Heart right ventricle (tissue), 16 donors: ENCODE results near the gene MESP2. TPM values are rescaled to one million over a fixed set of nuclear protein-coding genes. Genes with fewer than 3 reads are reported as not detected.
"Not testable (repeated sequence)": the region's sequence is repeated elsewhere in the genome, so short reads cannot be mapped to it uniquely, and the experiment has no call there.

ENCODE experiments used
- ATAC-seq, 8 donors: fragments of 200-7000 bp; cut with Tn5 transposase; one replicate each; pipeline ENCODE4 v1.9.1; 2020; ENCODE audit warnings: mild to moderate bottlenecking in 8 of 8, moderate library complexity in 8 of 8, moderate number of reproducible peaks in 1 of 8
- DNase-seq, 2 donors: peaks; one replicate each; pipeline ENCODE4 v3.0.0-alpha.2; 2020
- H3K27ac ChIP-seq, 10 donors: fragments of 200-600 bp; sonication (generic) in 2 of 10; one replicate each; pipeline versions ENCODE4 v1.5.0 to v1.8.0; 2020 to 2022; ENCODE audit warnings: mild to moderate bottlenecking in 3 of 10
- H3K27me3 ChIP-seq, 7 donors: fragments of 200-600 bp; one replicate each; pipeline ENCODE4 v1.8.0; 2021 to 2022; ENCODE audit warnings: mild to moderate bottlenecking in 2 of 7
- H3K36me3 ChIP-seq, 9 donors: fragments of 200-600 bp; sonication (generic) in 1 of 9; one replicate each; pipeline versions ENCODE4 v1.5.0 to v1.8.0; 2020 to 2022; ENCODE audit warnings: mild to moderate bottlenecking in 2 of 9
- H3K4me1 ChIP-seq, 9 donors: fragments of 200-600 bp; sonication (generic) in 1 of 9; one replicate each; pipeline versions ENCODE4 v1.5.0 to v1.8.0; 2020 to 2022; ENCODE audit warnings: mild to moderate bottlenecking in 4 of 9
- H3K4me3 ChIP-seq, 10 donors: fragments of 200-600 bp; sonication (generic) in 2 of 10; one replicate each; pipeline versions ENCODE4 v1.5.0 to v1.8.0; 2020 to 2022; ENCODE audit warnings: mild to moderate bottlenecking in 7 of 10, moderate library complexity in 2 of 10
- H3K9me3 ChIP-seq, 11 donors: fragments of 200-600 bp in 10 of 11; sonication (generic) in 2 of 11; one replicate each; pipeline versions ENCODE4 v1.5.0 to v1.8.0; 2013 to 2022; ENCODE audit warnings: mild to moderate bottlenecking in 2 of 11, control low read depth in 1 of 11, moderate library complexity in 1 of 11
- WGBS, 2 donors: extraction: QIAGEN DNeasy Blood & Tissue Kit; methylation state at CpG; one replicate each; pipeline ENCODE4 v1.1.7; 2013; ENCODE audit warnings: inconsistent platforms in 1 of 2; 5-methylcytosine and 5-hydroxymethylcytosine counted together
- intact Hi-C, 10 donors: fragments of 100-400 bp; cut with DNase I; formaldehyde crosslinking; loops; one replicate each; pipeline versions ENCODE4 v1.11.1 to v1.14.2; 2022
- polyA plus RNA-seq, 2 donors: library from polyadenylated mRNA; stranded (reverse); fragments of 200-250 nt; gene quantifications; one replicate each; pipeline ENCODE4 v1.2.3, GENCODE V29; 2013
- total RNA-seq, 10 donors: library from RNA; stranded (reverse); fragmentation: NEBNext Ultra II Directional in 3 of 10; extraction: Animal tissue kit (Norgen Biotek cat#: 25700) in 3 of 10; gene quantifications; one replicate each; pipeline versions ENCODE4 v1.2.1 to v1.2.4, GENCODE V29; 2021 to 2023
- TF ChIP-seq, protein P1 (sequence below), 9 donors: fragments of 200-600 bp; sonication (generic) in 2 of 9; IDR thresholded peaks; one replicate each; pipeline versions ENCODE4 v1.5.0 to v1.8.0; 2021 to 2022; ENCODE audit warnings: antibody characterized with exemption in 9 of 9, mild to moderate bottlenecking in 5 of 9, moderate library complexity in 1 of 9
- donor health status: Arrhythmogenic right ventricular cardiomyopathy.
- donor health status: ischemic (EF 13 %, LVEDD 7.1; RV severe dilation, severe dysfunction).
- donor health status: healthy with polysubstance abuse.
- donor health status: DM: no; HTN: yes; CAD: no.
- donor health status: DM: no; HTN: no; CAD: no.
- donor health status: ischemic (EF 25% LVEDD 6.9; RV normal size, moderate dysfunction).
- donor health status: ischemic (EF 25% LVEDD 5.7; RV mildly dilated, moderate dysfunction).
- donor health status: healthy.
- donor health status: DM: yes; HTN: yes; CAD: no.
- donor health status: Ischemic cardiomyopathy.
- donor health status: ischemic (EF 35%, LVEDD 5.7; RV mildly dilated, moderate dysfunction).
- donor health status: nonischemic (EF 11% LVEDD 7.7; RV severe dilation, severe dysfunction).
- donor health status: DM: yes; HTN: yes; CAD: no.
- donor health status: PGD.
- donor health status: ischemic (EF 29% LVEDD 5.4; RV normal size, mild dysfunction).
- donor health status: nonischemic (EF 23%, LVEDD 6.1; RV moderate dilation, normal function).

Gene MESP2
- total and polyA plus RNA-seq, 12 donors, result 0.04 to 0.73 (median 0.32) TPM; not detected in 5

DNA sequence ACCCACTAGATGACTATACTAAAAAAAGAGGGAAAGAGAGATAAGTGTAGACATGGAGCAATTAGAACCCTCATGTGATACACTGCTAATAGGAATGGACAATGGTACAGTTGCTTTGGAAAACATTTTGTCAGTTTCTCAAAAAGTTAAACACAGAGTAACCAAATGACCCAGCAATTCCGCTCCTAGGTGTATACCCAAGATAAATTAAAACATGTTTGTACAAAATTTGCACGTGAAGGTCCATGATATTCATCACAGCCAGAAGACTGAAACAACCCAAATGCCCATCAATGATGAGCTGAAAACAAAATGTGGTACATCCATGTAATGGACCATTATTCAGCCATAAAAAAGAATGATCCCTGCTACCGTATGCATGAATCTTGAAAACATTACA is 11.8 kb downstream of the MESP2 start:
- Histone ChIP-seq H3K27me3 (no peaks in the 10 kb centered on the region), H3K36me3 (peaks cover 0 to 74% (median 0%) of the 10 kb centered on the region in 9 donors), H3K4me3 (no peak overlapping the region), H3K27ac (no peak overlapping the region), H3K4me1 (no peaks in the 10 kb centered on the region), H3K9me3 (peaks cover 0 to 25% (median 4%) of the 10 kb centered on the region in 11 donors)
- intact Hi-C loops, result no loop called here
- DNase-seq (no peak), ATAC-seq (no peak)
- TF ChIP-seq, protein P1, sequence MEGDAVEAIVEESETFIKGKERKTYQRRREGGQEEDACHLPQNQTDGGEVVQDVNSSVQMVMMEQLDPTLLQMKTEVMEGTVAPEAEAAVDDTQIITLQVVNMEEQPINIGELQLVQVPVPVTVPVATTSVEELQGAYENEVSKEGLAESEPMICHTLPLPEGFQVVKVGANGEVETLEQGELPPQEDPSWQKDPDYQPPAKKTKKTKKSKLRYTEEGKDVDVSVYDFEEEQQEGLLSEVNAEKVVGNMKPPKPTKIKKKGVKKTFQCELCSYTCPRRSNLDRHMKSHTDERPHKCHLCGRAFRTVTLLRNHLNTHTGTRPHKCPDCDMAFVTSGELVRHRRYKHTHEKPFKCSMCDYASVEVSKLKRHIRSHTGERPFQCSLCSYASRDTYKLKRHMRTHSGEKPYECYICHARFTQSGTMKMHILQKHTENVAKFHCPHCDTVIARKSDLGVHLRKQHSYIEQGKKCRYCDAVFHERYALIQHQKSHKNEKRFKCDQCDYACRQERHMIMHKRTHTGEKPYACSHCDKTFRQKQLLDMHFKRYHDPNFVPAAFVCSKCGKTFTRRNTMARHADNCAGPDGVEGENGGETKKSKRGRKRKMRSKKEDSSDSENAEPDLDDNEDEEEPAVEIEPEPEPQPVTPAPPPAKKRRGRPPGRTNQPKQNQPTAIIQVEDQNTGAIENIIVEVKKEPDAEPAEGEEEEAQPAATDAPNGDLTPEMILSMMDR (IDR thresholded peaks at IDR 0.05), result no peak
- 93 to 95% methylated on average over 3 of the region's 3 CpGs for whole genome bisulfite sequencing, 2 donors

DNA sequence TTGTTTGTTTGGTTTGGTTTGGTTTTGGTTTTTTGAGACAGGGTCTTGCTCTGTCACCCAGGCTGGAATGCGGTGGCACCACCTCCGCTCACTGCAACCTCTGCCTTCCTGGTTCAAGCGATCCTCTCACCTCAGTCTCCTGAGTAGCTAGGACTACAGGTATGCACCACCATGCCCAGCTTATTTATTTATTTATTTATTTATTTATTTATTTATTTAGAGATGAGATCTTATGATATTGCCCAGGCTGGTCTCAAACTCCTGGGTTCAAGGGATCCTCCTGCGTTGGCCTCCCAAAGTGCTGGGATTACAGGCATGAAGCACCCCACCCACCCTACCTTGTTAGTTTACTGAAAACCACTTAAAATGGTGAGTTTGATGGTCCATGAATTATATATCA is 12.5 kb downstream of the MESP2 start:
- intact Hi-C loops, H3K4me3 ChIP-seq, H3K27me3 ChIP-seq, H3K4me1 ChIP-seq, ATAC-seq, H3K27ac ChIP-seq, DNase-seq: not testable (repeated sequence)
- Histone ChIP-seq H3K36me3 (peaks cover 0 to 78% (median 0%) of the 10 kb centered on the region in 9 donors), H3K9me3 (peaks cover 0 to 25% (median 4%) of the 10 kb centered on the region in 11 donors)
- WGBS, 2 donors, result 94 to 100% methylated on average over 4 of the region's 4 CpGs

DNA sequence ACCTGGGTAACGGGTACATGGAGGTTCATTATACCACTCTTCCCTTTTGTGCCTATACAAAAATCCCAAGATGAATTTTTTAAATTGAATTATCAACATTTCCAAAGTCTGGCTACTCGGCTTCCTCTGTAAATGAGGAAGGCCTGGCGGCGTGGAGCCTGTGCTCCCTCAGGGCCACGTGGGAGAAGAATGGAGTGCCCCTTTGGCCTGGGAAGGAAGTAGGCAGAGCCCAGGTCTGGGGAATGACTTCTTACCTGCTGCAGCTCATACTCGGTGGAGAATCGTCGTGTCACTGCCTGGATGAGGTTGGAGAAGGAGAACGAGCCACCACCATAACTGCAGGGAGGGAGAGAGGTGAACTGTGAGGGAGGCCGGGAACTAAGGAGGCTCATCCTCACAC is 14.1 kb downstream of the MESP2 start:
- DNase-seq (no peak), ATAC-seq (no peak)
- H3K9me3 ChIP-seq, result peaks cover 0 to 25% (median 4%) of the 10 kb centered on the region in 11 donors
- no peaks in the 10 kb centered on the region for H3K27me3 ChIP-seq
- peaks cover 0 to 68% (median 0%) of the 10 kb centered on the region in 9 donors for H3K36me3 ChIP-seq
- TF ChIP-seq, protein P1 (IDR thresholded peaks at IDR 0.05), result no peak
- 75 to 77% methylated on average over 10 of the region's 10 CpGs for WGBS, 2 donors
- intact Hi-C loops, result no loop called here
- no peak overlapping the region for H3K4me3 ChIP-seq
- H3K27ac ChIP-seq, result no peak overlapping the region
- peaks cover 0 to 9% (median 8%) of the 10 kb centered on the region in 9 donors for H3K4me1 ChIP-seq

DNA sequence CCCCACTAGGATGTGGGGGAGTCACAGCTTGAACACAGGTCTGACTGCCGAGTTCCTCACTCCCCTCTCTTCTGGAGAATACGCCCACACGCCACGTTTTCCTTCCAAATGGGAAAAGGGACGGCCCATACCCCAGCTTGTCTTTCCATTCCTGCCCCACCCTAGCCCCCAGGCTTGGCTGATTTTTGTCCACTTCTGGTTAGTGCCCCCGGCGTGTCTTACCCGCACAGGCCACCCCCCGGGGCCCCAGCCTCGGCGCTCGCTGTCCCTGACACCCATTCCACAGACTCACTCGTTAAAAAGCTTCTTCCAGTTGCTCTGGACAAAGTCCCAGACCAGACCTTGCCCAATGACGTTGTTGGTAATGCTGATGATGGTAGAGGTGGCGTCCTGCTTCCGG is 14.5 kb downstream of the MESP2 start:
- Histone ChIP-seq H3K36me3 (peaks cover 0 to 68% (median 0%) of the 10 kb centered on the region in 9 donors), H3K27me3 (no peaks in the 10 kb centered on the region), H3K9me3 (peaks cover 0 to 25% (median 4%) of the 10 kb centered on the region in 11 donors), H3K27ac (no peak overlapping the region), H3K4me3 (no peak overlapping the region), H3K4me1 (peaks cover 0 to 14% (median 10%) of the 10 kb centered on the region in 9 donors)
- 88 to 90% methylated on average over 16 of the region's 16 CpGs for WGBS, 2 donors
- intact Hi-C loops, result no loop called here
- TF ChIP-seq, protein P1 (IDR thresholded peaks at IDR 0.05), result no peak
- DNase-seq (no peak), ATAC-seq (no peak)

DNA sequence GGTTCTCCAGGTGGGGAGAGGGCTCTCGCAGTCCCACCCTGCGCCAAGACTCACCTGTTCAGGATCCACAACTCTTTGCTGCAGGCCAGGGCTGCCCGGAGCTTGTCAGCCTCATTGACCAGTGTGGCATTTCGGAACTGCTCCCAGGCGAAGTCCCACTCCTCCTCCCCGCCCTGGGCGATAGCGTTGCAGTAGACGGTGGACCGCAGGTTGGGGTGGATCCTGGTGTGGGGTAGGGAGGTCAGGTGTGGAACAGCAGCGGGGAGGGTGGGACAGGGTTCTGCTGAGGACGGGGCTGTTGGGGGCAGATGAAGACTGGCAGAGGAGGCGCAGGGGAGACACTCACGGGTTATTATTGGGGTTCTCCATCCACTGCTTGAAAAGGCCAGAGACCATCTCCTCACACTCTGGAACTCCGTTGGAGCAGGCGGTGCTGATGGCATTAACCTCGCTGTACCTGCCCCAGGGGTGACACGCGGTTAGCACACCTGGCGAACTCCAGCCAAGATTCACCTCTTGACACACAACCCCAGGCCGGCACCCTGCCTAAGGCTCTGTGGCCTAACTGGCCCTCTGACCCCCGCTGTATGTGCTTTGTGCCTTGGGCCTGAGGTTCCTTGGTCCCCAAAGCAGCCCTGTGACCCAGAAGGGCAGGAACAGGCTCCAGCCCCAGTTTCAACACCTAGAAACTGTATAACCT is 16.1 kb downstream of the MESP2 start:
- TF ChIP-seq, protein P1 (IDR thresholded peaks at IDR 0.05), result no peak
- 96 to 97% methylated on average over 22 of the region's 22 CpGs for WGBS, 2 donors
- H3K27ac ChIP-seq, result no peak overlapping the region
- intact Hi-C loops, result no loop called here
- H3K36me3 ChIP-seq, result peaks cover 0 to 79% (median 0%) of the 10 kb centered on the region in 9 donors
- no peak overlapping the region for H3K4me3 ChIP-seq
- ATAC-seq, result no peak
- H3K27me3 ChIP-seq, result no peaks in the 10 kb centered on the region
- no peak for DNase-seq
- peaks cover 0 to 16% (median 10%) of the 10 kb centered on the region in 9 donors for H3K4me1 ChIP-seq
- peaks cover 0 to 24% (median 4%) of the 10 kb centered on the region in 11 donors for H3K9me3 ChIP-seq
